Measurements from ENCODE around the gene ATG16L2. TPM values are rescaled to one million over a fixed set of nuclear protein-coding genes. Genes with fewer than 3 reads are reported as not detected.

The ATG16L2 gene
- total and polyA plus RNA-seq, 2 of the 4 experiments (the other 2 are of a cell fraction), result 1.3 to 12.7 TPM

DNA sequence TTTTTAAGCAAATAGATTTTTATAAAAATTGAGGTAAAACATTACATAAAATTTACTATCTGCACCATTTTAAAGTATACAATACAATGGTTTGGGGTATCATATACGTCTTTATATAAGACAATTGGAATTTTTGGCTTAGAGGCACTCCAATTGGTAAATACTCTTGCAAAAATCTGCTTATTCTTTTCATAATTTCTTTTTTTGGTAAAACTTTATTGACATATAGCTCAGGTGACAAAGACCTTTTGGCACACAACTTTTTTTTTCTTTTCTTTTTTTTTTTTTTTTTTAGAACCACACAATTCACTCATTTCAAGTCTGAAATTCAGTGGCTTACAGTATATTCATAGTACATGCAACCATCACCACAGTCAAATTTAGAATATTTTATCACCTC is 57.8 kb downstream of the ATG16L2 start:
- H2AK5ac ChIP-seq (ENCODE audit: low read depth, low read length), result no peak overlapping the region
- WGBS, 2 experiments (ENCODE audit: extremely low coverage in 2 of 2, insufficient read length in 1 of 2), result no CpG with 5 or more reads among the region's 1 CpG
- ChIA-PET POLR2A (ENCODE audit: unreplicated experiment) (interaction anchor here (0.6 kb wide), 1 partner anchor 284 kb away, joined by 5 read pairs; no protein-coding TSS in a partner anchor), CTCF (no interaction called here)
- peaks cover 2 to 9% of the 10 kb centered on the region in 2 experiments; a peak in 2 of 4 replicates for H3K79me1 ChIP-seq (ENCODE audit: low read depth in 1 of 2, low read length in 2 of 2)
- dilution Hi-C loops (cut with HindIII; ENCODE audit: low sequenced_read_pairs, unreplicated experiment) (no loop called here), intact Hi-C loops (cut with micrococcal nuclease) (no loop called here), in situ Hi-C loops (cut with MboI; ENCODE audit: low sequenced_read_pairs) (no loop called here)
- no peak overlapping the region for H2BK15ac ChIP-seq (ENCODE audit: low read depth, low read length)
- no peak overlapping the region for H4K91ac ChIP-seq (ENCODE audit: insufficient read depth, low read depth, low read length)
- no peak for ATAC-seq (ENCODE audit: low read depth)
- no peak for DNase-seq
- H3K4me1 ChIP-seq (ENCODE audit: control insufficient read depth, insufficient read depth, low read length), result 0 out of 2 replicates have a peak, but pooled peaks cover 2% of the 10 kb centered on the region
- no peaks in the 10 kb centered on the region for H3K9me3 ChIP-seq (ENCODE audit: control insufficient read depth, insufficient read depth, low read length)
- no peak overlapping the region for H2BK20ac ChIP-seq (ENCODE audit: low read depth, low read length)
- no peak overlapping the region for H3K4ac ChIP-seq (ENCODE audit: low read depth, low read length)
- no TSS peak for BruUV-seq (replicated peaks)
- no peak for TF ChIP-seq CHD1 (IDR thresholded peaks at IDR 0.05; ENCODE audit: low read depth, low read length)
- no peak for TF ChIP-seq SMC3 (IDR thresholded peaks at IDR 0.05; ENCODE audit: low read depth, low read length)
- no peak for TF ChIP-seq MAZ (IDR thresholded peaks at IDR 0.05; ENCODE audit: borderline replicate concordance, low read depth, low read length)
- no peak for TF ChIP-seq FOS (IDR thresholded peaks at IDR 0.05; ENCODE audit: low read depth, low read length)
- TF ChIP-seq, protein P1, sequence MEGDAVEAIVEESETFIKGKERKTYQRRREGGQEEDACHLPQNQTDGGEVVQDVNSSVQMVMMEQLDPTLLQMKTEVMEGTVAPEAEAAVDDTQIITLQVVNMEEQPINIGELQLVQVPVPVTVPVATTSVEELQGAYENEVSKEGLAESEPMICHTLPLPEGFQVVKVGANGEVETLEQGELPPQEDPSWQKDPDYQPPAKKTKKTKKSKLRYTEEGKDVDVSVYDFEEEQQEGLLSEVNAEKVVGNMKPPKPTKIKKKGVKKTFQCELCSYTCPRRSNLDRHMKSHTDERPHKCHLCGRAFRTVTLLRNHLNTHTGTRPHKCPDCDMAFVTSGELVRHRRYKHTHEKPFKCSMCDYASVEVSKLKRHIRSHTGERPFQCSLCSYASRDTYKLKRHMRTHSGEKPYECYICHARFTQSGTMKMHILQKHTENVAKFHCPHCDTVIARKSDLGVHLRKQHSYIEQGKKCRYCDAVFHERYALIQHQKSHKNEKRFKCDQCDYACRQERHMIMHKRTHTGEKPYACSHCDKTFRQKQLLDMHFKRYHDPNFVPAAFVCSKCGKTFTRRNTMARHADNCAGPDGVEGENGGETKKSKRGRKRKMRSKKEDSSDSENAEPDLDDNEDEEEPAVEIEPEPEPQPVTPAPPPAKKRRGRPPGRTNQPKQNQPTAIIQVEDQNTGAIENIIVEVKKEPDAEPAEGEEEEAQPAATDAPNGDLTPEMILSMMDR (conservative IDR thresholded peaks at IDR 0.05; ENCODE audit: low read depth, low read length), result no peak
- TF ChIP-seq POLR2A (IDR thresholded peaks at IDR 0.05; ENCODE audit: low read depth, low read length), result no peak
- TF ChIP-seq RFX5 (IDR thresholded peaks at IDR 0.05; ENCODE audit: low read depth, low read length), result no peak
- no peak for TF ChIP-seq MAFK (IDR thresholded peaks at IDR 0.05; ENCODE audit: low read depth, low read length)
- no peak for TF ChIP-seq BHLHE40 (IDR thresholded peaks at IDR 0.05; ENCODE audit: low read depth, low read length)
- no peak for TF ChIP-seq NFE2L2 (IDR thresholded peaks at IDR 0.05; ENCODE audit: low read depth, low read length)
- no peak for TF ChIP-seq RAD21 (IDR thresholded peaks at IDR 0.05; ENCODE audit: low read length)
- TF ChIP-seq, protein P2, sequence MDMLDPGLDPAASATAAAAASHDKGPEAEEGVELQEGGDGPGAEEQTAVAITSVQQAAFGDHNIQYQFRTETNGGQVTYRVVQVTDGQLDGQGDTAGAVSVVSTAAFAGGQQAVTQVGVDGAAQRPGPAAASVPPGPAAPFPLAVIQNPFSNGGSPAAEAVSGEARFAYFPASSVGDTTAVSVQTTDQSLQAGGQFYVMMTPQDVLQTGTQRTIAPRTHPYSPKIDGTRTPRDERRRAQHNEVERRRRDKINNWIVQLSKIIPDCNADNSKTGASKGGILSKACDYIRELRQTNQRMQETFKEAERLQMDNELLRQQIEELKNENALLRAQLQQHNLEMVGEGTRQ (IDR thresholded peaks at IDR 0.05; ENCODE audit: low read depth, low read length), result no peak
- TF ChIP-seq, protein P3, sequence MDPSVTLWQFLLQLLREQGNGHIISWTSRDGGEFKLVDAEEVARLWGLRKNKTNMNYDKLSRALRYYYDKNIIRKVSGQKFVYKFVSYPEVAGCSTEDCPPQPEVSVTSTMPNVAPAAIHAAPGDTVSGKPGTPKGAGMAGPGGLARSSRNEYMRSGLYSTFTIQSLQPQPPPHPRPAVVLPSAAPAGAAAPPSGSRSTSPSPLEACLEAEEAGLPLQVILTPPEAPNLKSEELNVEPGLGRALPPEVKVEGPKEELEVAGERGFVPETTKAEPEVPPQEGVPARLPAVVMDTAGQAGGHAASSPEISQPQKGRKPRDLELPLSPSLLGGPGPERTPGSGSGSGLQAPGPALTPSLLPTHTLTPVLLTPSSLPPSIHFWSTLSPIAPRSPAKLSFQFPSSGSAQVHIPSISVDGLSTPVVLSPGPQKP (IDR thresholded peaks at IDR 0.05; ENCODE audit: borderline replicate concordance, low read depth, low read length), result no peak
- no peak for TF ChIP-seq MXI1 (IDR thresholded peaks at IDR 0.05; ENCODE audit: borderline replicate concordance, low read depth, low read length)
- no peaks in the 10 kb centered on the region for H3K27me3 ChIP-seq (ENCODE audit: control insufficient read depth, insufficient read depth, low read length)
- peaks cover 5% of the 10 kb centered on the region for H3K9me1 ChIP-seq (ENCODE audit: insufficient read depth, low read length)
- H4K8ac ChIP-seq (ENCODE audit: low read depth in 2 of 2, low read length in 2 of 2), result no peak overlapping the region
- H2AFZ ChIP-seq (replicated peaks; ENCODE audit: low read length, poor library complexity), result no peak overlapping the region
- H3K36me3 ChIP-seq (ENCODE audit: control insufficient read depth, insufficient read depth, low read length), result peaks cover 2% of the 10 kb centered on the region
- H2AK9ac ChIP-seq (replicated peaks; ENCODE audit: low read depth, low read length, poor library complexity), result no peak overlapping the region
- H3K56ac ChIP-seq (ENCODE audit: extremely low read depth, insufficient read depth, low read length), result no peak overlapping the region
- no peak overlapping the region for H3K18ac ChIP-seq (ENCODE audit: low read depth, low read length)
- no peak overlapping the region for H3K4me3 ChIP-seq (ENCODE audit: insufficient read depth, low read depth, low read length)
- H3K23ac ChIP-seq (ENCODE audit: low read depth, low read length), result no peak overlapping the region
- no peak overlapping the region for H2BK120ac ChIP-seq (ENCODE audit: low read depth, low read length)
- no peak overlapping the region for H3K4me2 ChIP-seq (ENCODE audit: low read depth, low read length)
- H4K20me1 ChIP-seq (ENCODE audit: insufficient read depth, low read length), result no peaks in the 10 kb centered on the region; the same call in 1 of the 2 replicates
- H2BK5ac ChIP-seq (ENCODE audit: low read depth, low read length, poor library complexity, severe bottlenecking), result no peak overlapping the region
- H3K9ac ChIP-seq (ENCODE audit: low read depth, low read length), result no peak overlapping the region
- no peak overlapping the region for H3K14ac ChIP-seq (replicated peaks; ENCODE audit: low read depth, low read length)
- no peak overlapping the region for H4K5ac ChIP-seq (ENCODE audit: low read depth, low read length)
- H3K27ac ChIP-seq (ENCODE audit: insufficient read depth, low read length), result no peak overlapping the region

All from IMR-90 (cell line).